Measurements from ENCODE around the gene TMEM129.
A peak's percentile ranks its signal among the peaks of the same experiment; 100 is the strongest.

Gene TMEM129

GRCh38 chr4:1731180-1731579 lies 10.1 kb upstream of the TMEM129 start:
- no peak for DNase-seq (ENCODE audit: low spot score)
- TF ChIP-seq CTCF (IDR thresholded peaks at IDR 0.05; ENCODE audit: extremely low read depth, insufficient read depth, missing control alignments): no peak
- in situ Hi-C loops (cut with MboI; ENCODE audit: low pct_unique_long_range_greater_than_20kb, low sequenced_read_pairs, unreplicated experiment): loop anchor here (25.0 kb wide), 1 partner anchor 456 kb away; no protein-coding TSS in a partner anchor

DNA sequence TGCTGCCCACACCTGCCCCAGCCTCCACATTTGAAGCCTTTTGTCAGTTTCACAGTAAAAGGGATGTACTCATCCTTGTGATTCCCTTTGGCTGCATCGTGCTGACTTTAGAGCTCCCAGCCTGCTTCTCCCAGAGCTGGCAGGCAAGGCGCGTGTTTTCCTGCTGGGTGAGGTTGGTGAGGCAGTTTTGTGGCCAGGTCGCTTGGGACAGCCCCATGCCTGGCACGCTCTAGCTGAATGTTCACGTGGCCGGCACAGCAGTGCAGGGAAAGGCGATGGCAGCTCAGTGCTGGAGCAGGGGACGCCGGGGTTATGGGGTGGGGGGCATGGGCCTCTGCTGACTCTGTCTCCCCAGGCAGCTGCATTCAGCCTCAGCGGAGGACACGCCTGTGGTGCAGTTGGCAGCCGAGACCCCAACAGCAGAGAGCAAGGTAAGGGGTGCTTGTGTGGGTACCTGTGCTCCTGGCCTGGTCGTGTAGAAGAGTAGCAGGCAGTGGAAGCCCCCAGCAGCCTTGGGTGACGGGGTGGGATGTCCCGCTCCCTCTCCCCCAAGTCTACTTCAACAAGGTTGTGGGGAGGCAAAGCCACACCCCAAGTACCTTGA lies 9.5 kb upstream of the TMEM129 start:
- DNase-seq (ENCODE audit: low spot score): no peak
- no peak for TF ChIP-seq CTCF (IDR thresholded peaks at IDR 0.05; ENCODE audit: extremely low read depth, insufficient read depth, missing control alignments)
- in situ Hi-C loops (cut with MboI; ENCODE audit: low pct_unique_long_range_greater_than_20kb, low sequenced_read_pairs, unreplicated experiment): loop anchor here (25.0 kb wide), 1 partner anchor 457 kb away; no protein-coding TSS in a partner anchor

DNA sequence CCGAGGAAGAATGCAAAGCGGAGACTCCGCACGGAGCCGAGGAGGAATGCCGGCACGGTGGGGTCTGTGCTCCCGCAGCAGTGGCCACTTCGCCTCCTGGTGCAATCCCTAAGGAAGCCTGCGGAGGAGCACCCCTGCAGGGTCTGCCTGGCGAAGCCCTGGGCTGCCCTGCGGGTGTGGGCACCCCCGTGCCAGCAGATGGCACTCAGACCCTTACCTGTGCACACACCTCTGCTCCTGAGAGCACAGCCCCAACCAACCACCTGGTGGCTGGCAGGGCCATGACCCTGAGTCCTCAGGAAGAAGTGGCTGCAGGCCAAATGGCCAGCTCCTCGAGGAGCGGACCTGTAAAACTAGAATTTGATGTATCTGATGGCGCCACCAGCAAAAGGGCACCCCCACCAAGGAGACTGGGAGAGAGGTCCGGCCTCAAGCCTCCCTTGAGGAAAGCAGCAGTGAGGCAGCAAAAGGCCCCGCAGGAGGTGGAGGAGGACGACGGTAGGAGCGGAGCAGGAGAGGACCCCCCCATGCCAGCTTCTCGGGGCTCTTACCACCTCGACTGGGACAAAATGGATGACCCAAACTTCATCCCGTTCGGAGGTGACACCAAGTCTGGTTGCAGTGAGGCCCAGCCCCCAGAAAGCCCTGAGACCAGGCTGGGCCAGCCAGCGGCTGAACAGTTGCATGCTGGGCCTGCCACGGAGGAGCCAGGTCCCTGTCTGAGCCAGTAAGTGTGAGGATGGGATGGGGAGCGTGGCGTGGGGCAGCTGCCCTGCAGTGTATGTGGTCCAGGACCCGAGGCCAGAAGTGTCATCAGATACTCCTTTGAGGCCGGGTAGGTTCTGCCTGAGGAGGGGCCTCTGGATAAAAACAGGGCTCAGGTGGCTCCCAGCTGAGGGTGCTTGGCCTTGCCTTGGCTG lies 7.2 kb upstream of the TMEM129 start:
- in situ Hi-C loops (cut with MboI; ENCODE audit: low pct_unique_long_range_greater_than_20kb, low sequenced_read_pairs, unreplicated experiment): loop anchor here (25.0 kb wide), 1 partner anchor 459 kb away; no protein-coding TSS in a partner anchor
- no peak for DNase-seq (ENCODE audit: low spot score)

GRCh38 chr4:1727117-1728031 lies 6.3 kb upstream of the TMEM129 start:
- no peak for TF ChIP-seq CTCF (IDR thresholded peaks at IDR 0.05; ENCODE audit: extremely low read depth, insufficient read depth, missing control alignments)
- in situ Hi-C loops (cut with MboI; ENCODE audit: low pct_unique_long_range_greater_than_20kb, low sequenced_read_pairs, unreplicated experiment): loop anchor here (25.0 kb wide), 1 partner anchor 460 kb away; no protein-coding TSS in a partner anchor
- no peak for DNase-seq (ENCODE audit: low spot score)

More for the DNA sequence above, 7.2 kb upstream of the TMEM129 start:
- no peak for TF ChIP-seq CTCF (IDR thresholded peaks at IDR 0.05; ENCODE audit: extremely low read depth, insufficient read depth, missing control alignments)

- in situ Hi-C loops (cut with MboI; ENCODE audit: low pct_unique_long_range_greater_than_20kb, low sequenced_read_pairs, unreplicated experiment): loop anchor here (25.0 kb wide), 1 partner anchor 461 kb away; no protein-coding TSS in a partner anchor
- peak; percentile 86 for DNase-seq (ENCODE audit: low spot score)
- TF ChIP-seq CTCF (IDR thresholded peaks at IDR 0.05; ENCODE audit: extremely low read depth, insufficient read depth, missing control alignments): peak; percentile 94
These were observed 5.2 kb upstream of the TMEM129 start for GRCh38 chr4:1726146-1726934.

All from GM13977 (cell line).